ENCODE data around the gene OR12D2. TPM values are rescaled to one million over a fixed set of nuclear protein-coding genes. Genes with fewer than 3 reads are reported as not detected.

The OR12D2 gene
- total RNA-seq, 1 donor from 2014 or later: not detected

DNA sequence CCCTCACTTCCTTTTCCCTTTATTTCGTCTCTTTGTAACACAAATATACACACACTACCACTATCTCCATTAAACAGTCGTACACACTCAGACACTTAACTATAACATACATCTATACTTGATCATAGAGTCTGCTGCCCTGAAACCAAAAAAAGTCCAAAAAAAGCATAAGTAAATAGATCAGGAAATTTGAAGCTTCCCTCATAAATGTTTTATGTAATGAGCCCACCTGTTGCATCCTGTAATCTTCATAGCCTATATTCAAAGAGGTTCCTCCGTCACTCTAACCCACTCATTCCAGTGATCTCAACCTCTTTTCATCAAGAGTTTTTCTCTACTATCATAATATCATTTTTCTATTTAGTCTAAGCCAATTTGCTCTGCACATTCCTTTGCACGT lies 6.9 kb upstream of the OR12D2 start:
- DNase-seq (ENCODE audit: low read depth): no peak
- H3K4me3 ChIP-seq (ENCODE audit: low read depth, low read length): no peak overlapping the region
- TF ChIP-seq, protein P1, sequence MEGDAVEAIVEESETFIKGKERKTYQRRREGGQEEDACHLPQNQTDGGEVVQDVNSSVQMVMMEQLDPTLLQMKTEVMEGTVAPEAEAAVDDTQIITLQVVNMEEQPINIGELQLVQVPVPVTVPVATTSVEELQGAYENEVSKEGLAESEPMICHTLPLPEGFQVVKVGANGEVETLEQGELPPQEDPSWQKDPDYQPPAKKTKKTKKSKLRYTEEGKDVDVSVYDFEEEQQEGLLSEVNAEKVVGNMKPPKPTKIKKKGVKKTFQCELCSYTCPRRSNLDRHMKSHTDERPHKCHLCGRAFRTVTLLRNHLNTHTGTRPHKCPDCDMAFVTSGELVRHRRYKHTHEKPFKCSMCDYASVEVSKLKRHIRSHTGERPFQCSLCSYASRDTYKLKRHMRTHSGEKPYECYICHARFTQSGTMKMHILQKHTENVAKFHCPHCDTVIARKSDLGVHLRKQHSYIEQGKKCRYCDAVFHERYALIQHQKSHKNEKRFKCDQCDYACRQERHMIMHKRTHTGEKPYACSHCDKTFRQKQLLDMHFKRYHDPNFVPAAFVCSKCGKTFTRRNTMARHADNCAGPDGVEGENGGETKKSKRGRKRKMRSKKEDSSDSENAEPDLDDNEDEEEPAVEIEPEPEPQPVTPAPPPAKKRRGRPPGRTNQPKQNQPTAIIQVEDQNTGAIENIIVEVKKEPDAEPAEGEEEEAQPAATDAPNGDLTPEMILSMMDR (conservative IDR thresholded peaks at IDR 0.05; ENCODE audit: low read depth, low read length): no peak

DNA sequence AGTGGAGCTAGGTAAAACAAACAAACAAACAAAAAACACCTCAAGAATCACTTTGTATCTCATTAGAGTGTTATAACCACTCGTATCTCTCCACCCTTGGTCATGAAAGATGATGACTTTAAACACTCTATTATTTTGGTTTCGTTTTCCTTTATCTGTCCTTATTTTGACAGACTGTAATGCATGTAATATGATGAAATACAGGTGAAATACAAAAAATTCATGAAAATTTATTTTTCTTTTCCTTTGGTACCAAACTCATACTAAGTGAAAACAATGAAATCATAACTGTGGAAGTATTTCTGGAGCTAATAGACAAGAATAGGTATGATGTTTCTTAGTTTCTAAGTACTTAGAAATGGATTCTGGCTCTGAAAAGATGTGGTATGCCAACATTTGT lies 4.1 kb downstream of the OR12D2 start:
- no peak for DNase-seq (ENCODE audit: low read depth)
- no peak overlapping the region for H3K4me3 ChIP-seq (ENCODE audit: low read depth, low read length)
- TF ChIP-seq, protein P1 (conservative IDR thresholded peaks at IDR 0.05; ENCODE audit: low read depth, low read length): no peak

DNA sequence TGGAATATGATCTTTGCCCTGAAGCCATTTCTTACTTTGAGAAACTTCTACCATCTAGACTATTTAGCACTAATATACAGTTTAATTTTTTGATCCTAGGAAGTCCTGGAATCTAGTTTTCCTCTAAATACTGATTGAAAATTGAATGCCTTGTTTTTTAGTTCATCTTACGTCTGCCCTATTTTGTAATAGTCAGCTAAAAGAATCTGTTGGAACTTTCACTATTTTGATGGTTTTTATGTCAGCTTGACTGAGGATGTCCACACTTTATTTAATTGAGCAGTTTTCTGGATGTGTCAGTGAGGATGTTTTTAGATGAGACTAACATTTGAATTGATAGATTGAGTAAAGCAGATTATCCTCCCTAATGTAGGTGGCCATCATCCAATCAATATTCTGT lies 8.4 kb downstream of the OR12D2 start:
- DNase-seq (ENCODE audit: low read depth): no peak
- H3K4me3 ChIP-seq (ENCODE audit: low read depth, low read length): no peak overlapping the region
- TF ChIP-seq, protein P1 (conservative IDR thresholded peaks at IDR 0.05; ENCODE audit: low read depth, low read length): no peak

DNA sequence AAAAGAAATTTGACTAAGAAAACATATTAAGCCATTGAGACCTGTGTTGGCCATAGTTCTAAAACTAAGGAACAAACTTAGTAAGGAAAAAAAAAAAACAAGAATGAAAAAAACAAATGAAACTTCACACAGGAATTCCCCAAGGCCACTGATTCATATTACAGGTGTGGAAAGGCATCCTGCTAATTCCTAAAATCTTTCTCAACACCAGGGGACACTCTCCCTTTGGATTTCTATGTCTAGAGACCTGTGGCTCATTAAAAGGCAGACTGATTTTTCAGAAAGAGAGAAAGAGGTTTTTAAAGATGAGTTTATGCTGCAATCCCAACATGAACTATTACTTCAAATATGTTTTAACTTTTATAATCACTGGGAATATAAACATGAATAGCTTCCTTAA lies 19.2 kb downstream of the OR12D2 start, which contains the start of gene OR12D1:
Gene OR12D1, plus strand, starts transcription at position 341 of the 400 bp plus-strand sequence.
- H3K4me3 ChIP-seq (ENCODE audit: low read depth, low read length): no peak within 1 kb of the TSS
- TF ChIP-seq, protein P1 (conservative IDR thresholded peaks at IDR 0.05; ENCODE audit: low read depth, low read length): peak; percentile 50
- peak; percentile 37 for DNase-seq (ENCODE audit: low read depth)

DNA sequence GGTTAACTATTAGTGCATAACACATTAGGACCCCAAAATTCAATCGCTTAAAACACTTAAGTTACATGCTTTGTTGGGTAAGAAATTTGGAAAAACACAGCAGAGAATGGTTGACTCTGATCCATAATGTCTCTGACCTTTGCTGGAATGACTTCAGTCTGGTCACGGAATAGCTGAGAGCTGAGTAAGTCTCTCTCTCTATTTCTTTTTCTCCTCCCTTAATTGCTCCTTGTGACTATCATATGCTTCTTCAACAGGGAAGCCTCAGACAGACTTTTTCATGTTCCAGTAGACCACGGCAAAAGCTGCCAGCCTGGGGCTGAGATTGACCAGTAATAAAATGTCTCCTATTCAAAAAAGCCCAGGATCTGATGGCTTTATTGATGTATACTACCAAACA lies 24.1 kb downstream of the OR12D2 start:
- TF ChIP-seq, protein P1 (conservative IDR thresholded peaks at IDR 0.05; ENCODE audit: low read depth, low read length): no peak
- peak; percentile 44 for DNase-seq (ENCODE audit: low read depth)
- no peak overlapping the region for H3K4me3 ChIP-seq (ENCODE audit: low read depth, low read length)

DNA sequence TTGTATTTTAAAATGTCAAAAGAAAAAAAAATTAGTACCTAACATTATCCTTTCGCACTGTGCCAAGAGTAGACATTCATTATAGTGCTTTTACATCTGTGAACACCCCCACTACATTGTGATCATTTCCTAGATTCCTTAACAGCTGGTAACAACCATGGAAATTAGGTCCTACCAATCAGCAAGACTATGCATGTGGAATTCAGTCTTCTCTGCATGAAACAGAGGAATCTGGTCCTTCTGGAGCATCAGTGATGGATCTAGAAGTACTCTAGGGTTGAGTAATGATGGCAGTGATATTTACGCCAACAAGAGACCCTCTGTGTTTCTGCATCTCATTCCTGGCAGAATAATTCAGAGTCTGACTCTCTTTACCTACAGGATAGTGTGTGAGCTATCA lies 28.7 kb downstream of the OR12D2 start:
- TF ChIP-seq, protein P1 (conservative IDR thresholded peaks at IDR 0.05; ENCODE audit: low read depth, low read length): no peak
- no peak for DNase-seq (ENCODE audit: low read depth)
- no peak overlapping the region for H3K4me3 ChIP-seq (ENCODE audit: low read depth, low read length)

DNA sequence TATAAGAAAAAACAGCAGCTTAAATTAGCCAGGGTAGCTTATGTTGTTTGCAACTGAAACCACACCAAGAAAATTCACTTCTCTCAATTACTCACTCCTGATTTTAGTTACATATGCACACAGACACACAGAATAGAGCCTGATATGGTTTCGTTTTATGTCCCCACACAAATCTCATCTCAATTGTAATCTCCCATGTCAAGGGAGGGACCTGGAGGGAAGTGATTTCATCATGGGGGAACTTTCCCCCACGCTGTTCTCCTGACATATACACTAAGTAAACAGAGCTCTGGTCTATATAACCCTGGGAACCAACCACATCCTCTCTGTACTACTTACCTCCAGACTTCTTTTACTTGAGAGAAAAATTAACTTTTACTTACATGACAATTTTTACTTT lies 29.1 kb downstream of the OR12D2 start:
- DNase-seq (ENCODE audit: low read depth): no peak
- TF ChIP-seq, protein P1 (conservative IDR thresholded peaks at IDR 0.05; ENCODE audit: low read depth, low read length): no peak
- H3K4me3 ChIP-seq (ENCODE audit: low read depth, low read length): no peak overlapping the region

Data from epithelial cell of proximal tubule (primary cell).